Measurements from ENCODE around the gene KCNIP1. TPM values are rescaled to one million over a fixed set of nuclear protein-coding genes. Genes with fewer than 3 reads are reported as not detected.

KCNIP1 gene
- total RNA-seq, 1 donor from 2014 or later = not detected

DNA sequence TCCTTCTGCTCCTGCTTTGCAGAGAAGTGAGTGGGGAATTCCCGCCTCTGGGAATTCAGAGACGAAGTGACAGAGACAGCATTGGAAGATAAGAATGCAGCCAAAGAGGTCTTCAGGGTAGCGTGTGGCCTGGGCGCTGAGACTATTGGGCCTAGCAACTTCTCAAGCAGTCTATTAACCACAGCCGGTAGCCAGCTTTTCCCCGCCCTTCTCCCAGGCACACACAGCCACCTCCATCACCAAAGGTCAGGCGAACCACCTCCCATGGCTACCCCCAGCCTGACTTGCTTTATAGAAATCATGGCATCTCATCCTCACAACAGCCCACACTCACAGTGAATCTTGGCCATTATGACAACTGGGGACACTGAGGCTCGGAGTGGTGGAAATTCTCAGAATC, 124.2 kb downstream of the KCNIP1 start:
- no peak for DNase-seq (ENCODE audit: low spot score)

DNA sequence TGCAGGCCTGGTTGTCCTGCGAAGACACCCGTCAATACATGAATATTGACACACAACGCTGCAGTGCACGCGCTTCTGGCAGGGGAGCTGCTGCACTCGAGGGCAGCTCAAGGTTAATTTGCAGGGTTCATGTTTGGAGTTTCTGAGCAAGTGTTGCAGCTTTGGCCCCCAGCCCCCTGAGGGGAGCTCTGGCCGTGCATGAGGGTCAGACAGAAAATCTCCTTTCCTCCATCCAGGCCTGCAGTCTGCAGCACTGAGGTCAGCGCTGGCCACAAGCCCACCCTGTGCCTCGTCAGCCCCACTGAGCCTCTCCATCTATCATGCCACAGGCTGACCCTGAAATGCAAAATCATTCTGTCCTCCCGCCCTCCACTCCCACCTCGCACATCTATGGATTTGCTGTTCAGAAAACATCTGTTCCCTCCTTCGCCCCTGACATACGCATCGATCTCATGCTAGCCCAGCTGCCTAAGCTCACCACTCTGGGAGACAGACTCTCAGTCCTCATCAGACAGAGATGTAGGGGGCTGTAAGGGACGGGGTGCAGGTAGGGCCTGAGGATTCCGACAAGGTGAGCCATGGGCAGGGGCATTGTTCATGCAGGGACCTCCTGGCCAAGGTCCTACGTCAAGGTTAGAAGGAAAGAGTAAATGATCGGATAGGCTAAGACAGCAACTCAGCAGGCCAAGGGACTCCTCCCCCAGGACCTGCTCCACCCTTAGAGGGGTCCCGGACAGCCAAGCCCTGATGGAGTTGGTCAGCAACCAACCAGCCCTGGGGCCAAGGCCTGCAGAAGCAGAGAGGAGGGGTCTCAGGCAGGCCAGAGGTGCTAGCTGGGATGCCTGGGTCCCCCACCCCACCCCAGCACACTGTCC, 125.1 kb downstream of the KCNIP1 start:
- no peak for DNase-seq (ENCODE audit: low spot score)

DNA sequence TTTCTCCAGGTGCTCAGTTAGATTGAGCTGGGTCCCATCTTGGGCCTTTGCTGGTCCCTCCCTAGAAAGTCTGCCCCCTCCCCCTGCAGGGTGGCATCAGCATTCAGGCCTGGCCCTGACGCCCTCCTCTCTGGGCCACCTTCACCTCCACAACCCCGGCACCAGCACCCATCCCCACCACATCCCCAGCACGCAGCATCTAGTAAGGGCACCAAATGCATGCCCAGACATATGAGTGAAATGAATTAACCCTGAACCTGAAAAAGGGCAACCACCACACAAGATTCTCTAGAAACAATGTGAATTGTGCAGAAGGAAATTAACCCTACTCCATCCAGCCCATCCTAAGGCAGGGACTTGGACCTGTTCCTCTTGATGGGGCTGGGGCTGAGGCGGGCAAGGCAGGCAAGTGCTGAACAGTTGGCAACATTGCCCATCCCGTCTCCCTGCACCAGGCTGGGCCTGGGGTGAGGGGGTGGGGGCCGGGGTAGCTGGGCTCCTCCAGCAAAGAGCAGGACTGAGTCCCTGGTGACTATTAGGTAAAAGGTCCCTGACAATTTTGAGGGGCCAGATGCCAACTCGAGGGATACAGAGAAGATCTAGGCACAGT, 125.9 kb downstream of the KCNIP1 start:
- DNase-seq (ENCODE audit: low spot score) = no peak

DNA sequence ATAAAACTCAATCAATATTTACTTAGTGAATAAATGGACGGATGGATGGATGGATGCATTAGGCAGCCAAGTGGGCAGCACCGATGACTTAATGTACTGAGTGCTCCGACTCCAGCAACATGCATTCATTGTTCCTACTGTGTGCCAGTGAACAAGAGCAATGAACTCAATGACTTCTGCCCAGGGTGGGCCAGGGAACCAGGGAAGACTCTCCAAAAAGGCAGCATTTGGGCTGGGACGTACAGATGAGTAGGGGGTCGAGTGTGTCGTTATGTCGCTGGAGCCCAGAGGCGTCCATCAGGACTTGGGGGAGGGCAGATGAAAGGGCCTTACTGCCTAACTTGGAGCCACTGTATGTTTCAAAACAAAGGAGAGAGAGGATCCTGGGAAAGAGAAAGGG, 126.4 kb downstream of the KCNIP1 start:
- no peak for DNase-seq (ENCODE audit: low spot score)

DNA sequence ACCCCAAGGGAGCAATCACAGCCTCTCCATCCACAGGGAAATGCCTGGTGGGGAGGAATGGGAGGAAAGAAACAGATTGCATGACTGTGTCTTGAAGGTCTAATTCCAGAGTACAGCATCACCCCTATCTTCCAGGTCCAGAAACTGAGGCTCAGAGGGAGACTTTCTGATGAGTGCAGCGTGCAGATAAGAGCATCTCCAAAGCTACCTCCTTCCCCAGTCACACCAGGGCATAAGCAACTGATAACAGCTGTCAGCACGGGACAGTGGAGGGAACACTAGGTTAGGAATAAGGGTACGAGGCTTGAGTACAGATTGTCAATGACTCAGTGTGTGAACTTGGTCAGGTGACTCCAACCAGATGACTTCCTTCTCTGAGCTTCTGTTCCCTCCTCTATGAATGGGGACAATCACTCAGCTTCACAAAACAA, 126.9 kb downstream of the KCNIP1 start:
- no peak for DNase-seq (ENCODE audit: low spot score)

DNA sequence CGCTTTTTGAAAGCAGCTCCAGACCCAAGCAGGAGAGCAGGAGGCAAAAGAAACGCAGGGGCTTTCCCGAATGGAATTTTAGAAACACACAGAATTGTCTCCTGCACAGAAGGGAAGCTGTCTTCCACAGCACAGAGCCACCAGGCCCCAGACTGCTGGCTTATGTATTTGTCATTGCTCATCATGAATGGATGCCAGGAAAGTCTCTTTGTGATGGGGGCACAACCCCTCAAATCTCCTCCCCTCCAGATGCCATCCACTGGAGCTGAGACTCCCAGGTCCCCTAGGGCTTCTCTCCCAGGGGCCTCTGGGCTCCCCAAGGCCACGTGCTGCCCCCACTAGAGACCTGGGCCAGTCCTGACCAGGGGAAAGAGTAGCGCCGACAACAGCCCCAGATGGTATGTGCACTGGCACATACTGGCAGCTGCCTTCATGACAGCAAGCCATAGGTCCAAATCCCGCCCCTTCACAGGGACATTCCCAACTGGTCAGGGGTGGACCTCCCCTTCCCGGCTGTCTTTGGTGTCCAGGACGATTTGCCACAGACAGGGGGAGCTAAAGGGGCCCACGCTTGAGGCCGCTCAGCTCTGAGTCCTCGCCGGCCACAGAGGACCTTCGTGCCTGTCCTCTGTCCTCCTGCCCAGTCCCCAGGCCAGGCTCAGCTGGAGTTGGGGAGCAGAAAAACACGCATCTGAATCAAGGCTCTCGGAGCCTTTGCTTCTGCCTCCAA, 127.8 kb downstream of the KCNIP1 start:
- no peak for DNase-seq (ENCODE audit: low spot score)

DNA sequence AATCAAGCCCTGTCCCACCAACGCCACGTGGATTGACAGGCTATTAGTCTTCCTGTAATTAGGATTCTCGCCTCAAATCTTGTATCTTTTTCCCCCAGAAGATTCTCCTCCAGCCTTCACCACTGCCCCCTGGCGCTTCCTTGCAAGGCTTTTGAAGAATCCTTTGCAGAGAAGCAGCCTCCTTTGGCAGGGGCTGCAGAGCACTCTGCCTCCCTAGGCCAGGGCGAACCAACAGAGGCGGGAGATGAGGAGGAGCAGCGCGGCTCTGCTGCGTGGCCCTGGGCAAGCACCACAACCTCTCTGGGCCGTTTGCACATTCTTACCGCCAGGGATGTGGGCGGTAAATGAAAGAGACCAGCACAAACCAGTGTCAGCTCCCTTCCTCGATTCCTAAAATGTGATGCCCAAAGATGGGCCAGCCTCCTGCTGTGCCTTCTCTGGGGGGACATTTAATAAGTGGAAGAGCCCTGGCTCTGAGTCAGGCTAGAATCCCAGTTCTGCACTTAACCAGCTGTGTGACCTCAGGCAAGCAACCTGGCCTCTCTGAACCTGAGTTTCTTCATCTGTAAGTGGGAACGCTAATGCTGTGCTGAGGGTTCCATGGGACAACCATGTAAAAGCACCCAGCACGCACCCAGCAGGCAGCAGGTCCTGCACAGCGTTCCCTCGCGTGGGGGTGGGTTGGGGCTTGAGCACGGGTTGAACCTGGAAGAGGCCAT, 128.6 kb downstream of the KCNIP1 start:
- no peak for DNase-seq (ENCODE audit: low spot score)

DNA sequence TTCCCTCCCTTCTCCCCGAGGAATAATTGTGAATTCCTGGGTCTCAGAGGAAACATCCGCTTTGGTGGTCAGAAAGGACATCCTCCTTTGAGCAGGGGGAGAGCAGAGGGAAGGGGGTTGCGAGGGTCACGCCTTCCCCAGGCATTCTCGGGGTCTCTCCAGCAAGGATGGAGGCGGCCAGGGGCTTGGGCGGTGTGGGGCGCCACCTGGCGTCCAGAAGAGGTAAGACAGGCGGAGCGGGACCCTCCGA, 129.1 kb downstream of the KCNIP1 start:
- peak; percentile 68 for DNase-seq (ENCODE audit: low spot score)

DNA sequence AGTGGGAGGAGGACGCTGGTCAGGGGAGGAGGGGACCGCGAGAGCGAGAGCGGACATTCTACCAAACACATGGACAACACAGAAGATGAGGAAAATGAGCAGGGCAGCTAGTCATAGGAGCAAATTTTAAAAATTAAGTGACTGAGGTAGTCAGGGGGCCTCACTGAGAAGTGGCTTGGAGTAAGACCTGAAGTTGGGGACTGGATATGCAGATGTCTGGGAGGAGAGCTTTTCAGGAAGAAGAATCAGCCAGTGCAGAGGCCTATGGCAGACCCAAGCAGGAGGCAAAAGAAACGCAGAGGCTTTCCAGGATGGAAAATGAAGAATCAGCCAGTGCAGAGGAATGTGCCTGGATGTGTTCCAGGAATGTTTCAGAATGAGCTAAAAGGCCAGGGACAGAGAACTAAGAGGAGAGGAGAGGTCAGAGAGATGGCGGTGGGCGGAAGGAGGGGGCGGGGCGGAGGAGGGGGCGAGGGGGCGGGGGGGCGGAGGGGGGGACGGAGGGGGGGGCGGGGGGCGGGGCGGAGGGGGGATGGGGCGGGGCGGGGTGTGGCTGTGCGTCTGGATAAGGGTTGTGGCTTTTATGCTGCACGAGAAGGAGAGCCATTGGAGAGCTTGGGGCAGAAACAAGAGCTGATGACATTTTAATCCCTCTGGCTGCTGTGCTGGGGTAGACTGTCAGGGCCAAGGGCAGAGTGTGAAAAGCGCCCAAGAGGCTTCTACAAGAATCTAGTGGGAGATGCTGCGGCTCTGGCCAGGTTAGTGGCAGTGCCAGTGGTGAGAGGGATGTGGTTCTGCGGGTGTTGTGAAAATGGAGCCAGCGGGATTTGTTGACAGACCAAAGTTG, 129.6 kb downstream of the KCNIP1 start:
- peak; percentile 75 for DNase-seq (ENCODE audit: low spot score)

DNA sequence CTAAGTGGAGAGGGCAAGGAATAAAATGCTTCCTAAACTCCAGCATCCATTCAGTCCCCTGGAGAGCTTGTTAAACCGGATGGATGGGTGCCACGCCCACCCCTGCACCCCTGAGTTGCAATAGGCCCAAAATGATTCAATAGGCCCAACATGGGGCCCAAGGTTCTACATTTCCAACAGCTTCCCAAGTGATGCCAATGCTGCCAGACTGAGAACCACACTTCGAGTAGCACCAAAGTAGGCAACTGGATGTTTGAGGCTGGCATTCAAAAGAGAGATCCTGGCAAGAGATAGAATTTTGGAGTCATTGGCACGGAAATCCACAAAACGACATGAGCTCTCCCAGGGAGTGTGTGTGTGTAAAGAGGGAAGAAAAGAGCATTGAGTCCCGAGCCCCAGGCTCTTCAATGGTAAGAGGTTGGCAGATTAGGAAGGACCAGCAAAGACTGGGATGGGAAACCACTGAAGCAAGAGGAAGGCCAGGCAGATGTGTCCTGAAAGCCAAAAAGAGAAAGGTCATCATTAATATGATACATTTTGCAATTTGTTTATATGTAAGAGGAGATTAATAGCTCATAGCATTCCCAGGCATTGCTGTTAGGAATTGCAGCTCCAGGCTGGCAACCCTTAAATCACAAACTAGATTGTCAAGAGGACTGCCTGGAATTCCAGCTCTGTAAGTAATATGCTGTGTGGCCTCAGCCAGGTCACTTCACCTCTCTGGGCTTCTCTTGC, 130.6 kb downstream of the KCNIP1 start:
- no peak for DNase-seq (ENCODE audit: low spot score)

DNA sequence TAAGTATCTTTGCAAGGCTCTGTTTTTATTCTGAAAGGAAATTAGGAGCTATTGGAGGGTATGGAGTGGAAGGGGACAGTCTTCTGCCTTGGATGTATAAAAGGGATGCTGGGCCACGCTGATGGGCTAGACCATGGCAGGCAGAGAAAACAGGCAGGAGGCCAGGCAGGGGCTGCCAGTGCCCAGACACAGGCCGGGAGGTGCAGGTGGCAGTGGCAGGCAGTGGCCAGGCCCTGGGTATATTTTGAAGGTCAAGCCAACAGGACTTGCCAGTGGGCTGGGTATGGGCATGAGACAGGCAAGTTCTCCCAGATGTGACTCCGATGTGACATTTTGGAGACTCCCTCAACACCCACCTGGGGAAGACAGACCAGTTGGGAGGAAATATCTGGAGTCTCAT, 131.9 kb downstream of the KCNIP1 start:
- no peak for DNase-seq (ENCODE audit: low spot score)

DNA sequence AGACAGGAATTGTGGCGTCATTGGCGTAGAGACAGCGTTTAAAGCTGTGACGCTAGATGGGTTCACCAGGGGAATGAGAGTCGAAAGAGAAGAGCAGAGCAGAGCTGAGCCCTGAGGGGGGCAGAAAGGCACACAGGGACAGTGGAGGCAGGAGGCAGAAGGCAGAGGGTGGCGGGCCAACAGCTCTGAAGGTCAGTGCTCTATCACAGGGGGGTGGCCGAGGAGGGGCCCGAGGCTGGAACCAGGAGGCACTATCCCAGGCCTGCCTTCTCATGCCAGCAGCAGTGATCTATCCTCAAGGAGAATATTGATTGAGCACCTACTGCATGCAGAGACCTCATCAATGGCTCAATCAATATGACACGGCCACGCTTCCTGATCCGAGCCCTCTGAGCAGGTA, 132.4 kb downstream of the KCNIP1 start:
- DNase-seq (ENCODE audit: low spot score) = no peak

DNA sequence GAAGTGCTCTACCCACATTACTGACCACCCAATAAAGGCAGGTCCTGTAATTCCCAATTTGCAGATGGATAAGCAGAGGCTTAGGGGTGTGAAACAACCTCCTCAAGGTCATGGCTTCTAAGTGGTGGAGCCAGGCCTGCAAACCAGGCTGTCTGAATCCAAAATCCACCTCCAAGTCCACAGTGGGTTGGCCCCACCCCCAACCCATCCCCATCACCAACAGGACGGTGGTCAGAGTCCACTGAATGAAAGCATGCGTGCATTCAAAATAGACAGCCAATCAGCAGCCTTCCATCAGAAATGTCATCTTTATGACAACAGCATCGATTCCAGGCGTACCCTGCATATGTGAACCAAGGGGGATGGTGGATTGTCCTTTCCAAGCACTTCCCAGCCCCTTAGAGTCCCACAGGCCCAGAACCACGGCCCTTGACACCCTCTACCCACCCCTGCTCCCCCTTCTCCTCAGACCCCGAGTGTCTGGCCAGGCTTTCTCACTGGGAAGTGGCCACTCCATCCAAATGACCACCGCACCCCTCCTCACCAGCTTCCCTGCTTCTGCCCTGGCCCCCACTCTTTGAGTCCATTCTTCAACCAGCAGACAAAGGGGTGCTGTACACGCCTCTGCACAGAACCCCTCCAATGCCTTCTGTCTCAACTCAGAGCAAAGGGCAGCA, 133.1 kb downstream of the KCNIP1 start:
- DNase-seq (ENCODE audit: low spot score) = no peak

DNA sequence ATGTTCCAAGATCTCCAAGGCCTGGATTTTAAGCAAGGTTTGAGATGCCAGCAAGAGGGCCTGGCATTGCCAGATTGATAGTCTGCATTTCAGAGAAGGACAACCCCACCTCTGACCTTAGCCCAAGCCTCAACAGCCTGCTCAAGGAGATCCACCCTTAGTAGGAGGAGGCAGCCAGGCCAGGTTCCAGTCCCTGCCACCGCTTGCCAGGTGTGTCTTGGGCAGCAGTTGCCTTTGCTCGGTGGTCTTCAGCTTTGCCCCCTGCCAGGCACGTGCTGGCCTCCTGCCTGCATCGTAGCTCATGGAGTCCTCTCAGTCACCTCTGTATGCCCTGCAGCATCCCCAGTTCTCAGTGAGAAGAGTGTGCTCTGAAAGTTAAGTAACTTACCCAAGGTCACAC, 134.2 kb downstream of the KCNIP1 start:
- no peak for DNase-seq (ENCODE audit: low spot score)

DNA sequence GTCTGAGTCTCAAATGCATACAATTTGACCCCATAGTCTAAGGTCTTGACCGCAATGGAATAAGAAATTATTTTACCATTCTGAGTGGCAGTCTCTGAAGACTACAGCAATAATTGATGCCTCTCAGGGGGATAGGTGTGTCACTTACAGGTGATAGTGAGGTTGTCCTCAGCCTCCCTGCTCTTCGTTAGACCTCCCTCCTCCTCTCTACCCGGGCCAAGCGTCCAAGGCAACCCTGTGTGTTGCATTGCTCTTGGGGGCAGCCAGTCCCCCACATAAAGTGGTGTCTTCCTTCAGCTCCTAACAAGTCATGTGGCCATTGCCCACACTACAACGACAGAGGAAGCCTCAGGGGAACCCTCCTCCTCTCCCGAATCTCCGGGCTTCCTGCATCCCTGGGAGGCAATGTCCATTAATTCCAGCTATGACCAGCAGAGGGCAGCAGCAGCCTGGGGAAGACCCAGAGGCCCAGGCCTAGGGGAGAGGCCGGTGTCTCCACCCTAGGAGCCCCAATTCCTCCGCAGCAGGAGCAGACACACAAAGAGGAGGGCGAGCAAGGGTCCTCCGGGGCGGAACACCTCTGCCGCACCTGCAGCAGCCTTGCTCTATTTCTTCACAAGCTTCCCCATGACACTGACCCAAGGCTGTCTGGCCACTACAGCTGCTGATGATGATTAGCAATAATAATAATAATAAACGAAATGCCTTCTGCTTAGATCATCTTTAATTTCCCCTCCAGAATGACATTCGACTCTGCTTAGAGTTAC, 134.8 kb downstream of the KCNIP1 start:
- peak; percentile 72 for DNase-seq (ENCODE audit: low spot score)

DNA sequence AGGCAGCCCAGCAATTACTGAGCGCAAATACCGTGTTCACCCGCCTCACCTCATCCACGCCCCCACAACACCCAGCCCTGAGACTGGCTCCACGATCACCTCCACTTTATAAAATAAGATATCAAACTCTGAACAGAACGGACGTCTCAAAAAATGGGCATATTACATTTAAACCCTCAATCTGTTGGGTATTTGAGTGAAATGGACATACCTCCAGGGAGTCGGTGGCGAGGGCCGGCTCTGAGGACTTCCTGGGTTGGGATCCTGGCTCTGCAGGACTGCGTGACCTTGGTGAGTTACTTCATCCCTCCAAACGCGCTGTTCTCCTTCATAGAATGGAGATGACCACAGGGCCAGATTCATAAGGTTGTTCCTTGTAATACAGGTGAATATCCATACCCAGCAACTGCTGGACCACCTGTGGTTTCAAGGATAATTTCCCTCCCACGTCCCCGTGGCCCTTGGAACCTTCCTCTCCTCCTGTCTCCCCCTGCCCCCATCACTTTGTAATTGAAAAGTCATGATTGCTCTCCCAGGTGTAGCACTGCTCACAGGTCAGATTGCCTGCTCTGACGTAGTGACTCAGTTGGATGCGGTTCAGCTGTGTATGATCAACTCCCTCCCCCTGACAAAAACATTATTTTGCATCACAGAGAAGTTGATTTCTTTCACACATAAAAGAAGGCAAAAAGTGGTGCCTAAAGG, 135.6 kb downstream of the KCNIP1 start:
- no peak for DNase-seq (ENCODE audit: low spot score)

DNA sequence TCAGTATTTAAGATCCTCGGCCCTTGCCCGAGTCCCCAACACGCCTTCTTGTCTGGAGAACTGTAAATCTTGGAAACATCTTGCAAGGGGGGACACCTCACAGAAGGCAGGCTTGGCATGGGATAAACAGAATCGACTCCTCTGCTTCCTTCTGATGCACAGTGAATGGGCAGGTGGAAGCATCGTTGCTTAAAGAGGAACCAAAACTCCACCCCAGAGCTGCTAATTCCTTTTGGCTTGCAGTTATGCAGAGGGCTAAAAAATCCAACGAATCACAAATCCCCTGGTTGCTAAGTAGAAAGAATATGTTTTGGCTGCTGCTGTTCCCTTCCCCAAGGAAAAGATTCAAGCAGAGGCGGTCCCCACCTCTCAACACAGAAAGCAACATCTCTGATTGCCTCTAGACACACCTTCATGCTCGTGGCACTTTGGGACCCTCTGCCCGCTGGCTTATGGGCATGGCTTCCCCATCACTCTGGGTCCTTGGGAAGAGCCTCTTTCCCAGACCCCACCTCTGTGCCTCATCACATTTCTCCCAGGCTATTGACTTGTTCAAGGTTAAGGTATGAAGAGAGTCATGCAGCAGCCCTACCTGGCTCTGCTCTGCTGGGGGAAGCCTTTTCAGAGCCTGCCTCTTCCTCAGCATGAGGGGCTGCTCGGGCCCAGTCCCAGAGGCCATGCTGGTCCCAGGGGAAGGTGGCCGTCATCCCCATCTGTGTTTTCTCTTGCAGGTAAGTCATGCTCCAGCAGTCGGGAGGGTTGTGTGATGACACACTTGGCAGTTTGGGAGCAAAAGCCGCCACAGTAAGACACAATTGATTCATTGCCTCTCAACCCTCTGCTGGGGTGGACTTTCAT, 137.1 kb downstream of the KCNIP1 start:
- DNase-seq (ENCODE audit: low spot score) = no peak

DNA sequence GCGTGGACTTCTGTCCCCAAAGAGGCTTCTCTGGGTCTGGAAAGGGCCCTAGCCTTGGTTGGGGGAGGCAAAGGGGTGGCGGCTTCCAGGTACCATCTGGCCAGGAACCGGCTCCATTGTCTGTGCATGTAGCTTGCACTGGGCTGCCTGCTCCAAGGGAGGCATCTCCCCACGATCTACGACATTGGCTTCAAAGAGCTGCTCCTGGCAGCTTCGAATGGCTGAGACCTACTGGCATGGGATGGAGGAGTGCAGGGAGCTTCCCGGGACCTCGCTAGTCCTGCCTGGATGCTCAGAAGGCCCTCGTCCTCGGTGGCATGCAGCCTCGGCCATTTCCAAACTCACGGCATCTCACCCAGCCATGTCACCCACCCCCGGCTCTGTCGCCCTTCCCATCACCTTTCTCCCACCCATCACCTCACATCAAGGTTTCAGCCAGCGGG, 137.8 kb downstream of the KCNIP1 start:
- no peak for DNase-seq (ENCODE audit: low spot score)
